Kidney capillary endothelial cell (primary cell): Measurements from ENCODE around the gene HHIPL1.
A peak's percentile ranks its signal among the peaks of the same experiment; 100 is the strongest.
"Not testable (repeated sequence)": the region's sequence is repeated elsewhere in the genome, so short reads cannot be mapped to it uniquely, and the experiment has no call there.

Source experiments
- DNase-seq: peaks from one replicate; pipeline ENCODE4 v3.0.0-alpha.2; 2018; ENCODE audit warnings: low spot score

The HHIPL1 gene

DNA sequence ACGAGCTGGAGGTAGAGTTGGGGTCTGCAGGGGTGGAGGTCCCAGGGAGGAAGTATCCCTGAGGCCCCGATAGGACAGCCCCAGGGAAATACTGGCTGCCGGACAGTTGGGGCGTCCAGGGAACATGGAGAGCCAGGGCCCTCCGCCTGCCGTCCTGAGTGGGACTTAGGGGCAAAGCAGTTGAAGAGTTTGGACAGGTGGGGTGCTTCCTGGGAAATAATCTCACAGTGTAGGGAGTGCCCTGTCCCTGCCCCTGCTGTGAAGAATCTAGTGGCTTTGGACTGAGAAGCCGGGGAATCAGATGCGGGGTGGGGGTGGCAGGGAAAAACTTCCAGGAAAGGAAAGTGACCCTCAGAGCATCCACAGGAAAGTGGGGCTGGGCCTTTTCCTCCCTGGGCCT, 9.8 kb upstream of the HHIPL1 start:
- no peak for DNase-seq

DNA sequence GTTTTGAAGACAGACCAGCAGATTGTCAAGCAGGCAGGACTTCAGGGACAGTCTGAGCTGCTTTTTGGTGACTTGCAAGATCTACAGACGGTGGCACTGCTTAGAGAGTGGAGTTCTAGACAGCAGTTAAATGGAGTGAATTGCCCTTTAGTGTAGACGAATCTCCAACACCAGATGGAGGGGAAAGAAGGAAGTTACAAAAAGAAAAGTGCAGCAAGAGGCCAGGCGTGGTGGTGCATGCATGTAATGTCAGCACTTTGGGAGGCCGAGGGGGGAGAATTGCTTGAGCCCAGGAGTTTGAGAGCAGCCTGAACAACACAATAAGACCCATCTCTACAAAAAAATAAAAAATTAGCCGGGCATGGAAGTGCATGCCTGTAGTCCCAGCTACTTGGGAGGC, 8.4 kb upstream of the HHIPL1 start:
- DNase-seq = no peak

DNA sequence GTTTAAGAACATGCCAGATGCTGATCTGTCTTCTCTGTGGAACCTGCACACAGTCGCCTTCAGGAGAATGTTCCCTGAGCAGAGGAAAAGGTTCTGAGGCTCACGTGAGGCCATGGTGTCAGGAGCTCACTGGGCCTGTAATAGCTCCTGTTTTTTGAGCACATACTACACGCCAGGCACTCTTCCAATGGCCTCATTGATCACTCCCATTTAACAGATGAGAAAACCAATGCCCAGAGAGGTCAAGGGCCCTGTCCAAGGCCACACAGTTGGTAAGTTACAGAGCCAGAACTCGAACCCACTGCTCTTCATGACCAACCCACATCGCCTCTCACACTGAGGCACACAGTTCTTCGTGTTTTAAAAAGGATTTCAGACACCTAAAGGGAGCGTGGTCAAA, 7.3 kb upstream of the HHIPL1 start:
- DNase-seq = no peak

DNA sequence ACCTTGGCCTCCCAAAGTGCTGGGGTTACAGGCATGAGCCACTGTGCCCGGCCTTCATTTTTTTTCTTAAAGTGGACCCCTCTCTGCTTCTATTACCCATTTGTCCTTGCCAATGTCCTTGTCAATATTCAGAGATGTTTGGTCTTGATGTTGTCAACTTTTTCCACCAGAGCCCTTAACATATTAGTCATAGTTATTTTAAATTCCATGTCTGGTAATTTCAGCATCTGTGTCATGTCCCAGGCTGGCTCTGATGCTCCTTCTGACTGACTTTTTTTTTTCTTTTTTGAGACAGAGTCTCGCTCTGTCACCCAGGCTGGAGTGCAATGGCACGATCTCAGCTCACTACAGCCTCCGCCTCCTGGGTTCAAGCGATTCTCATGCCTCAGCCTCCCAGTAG, 2.2 kb upstream of the HHIPL1 start:
- not testable (repeated sequence) for DNase-seq

DNA sequence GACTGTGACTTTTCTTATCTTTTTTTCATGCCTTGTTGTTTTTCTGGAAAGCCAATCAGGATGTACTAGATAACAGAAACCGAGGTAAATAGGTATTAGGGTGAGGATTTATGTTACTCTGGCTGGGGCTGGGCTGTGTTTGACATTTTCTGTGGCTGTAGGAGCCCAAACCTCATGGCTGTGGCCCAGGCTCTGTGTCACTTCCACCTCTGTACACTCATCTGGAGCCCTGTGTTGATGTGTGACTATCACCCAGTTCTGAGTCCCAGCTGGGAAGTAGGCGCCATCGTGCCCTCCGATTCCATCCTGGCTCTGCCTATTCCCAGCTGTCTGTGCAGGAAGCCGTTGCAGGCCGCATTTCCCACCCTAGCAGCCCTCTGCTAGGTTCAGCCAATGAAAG, 1.6 kb upstream of the HHIPL1 start:
- peak; percentile 34 for DNase-seq

DNA sequence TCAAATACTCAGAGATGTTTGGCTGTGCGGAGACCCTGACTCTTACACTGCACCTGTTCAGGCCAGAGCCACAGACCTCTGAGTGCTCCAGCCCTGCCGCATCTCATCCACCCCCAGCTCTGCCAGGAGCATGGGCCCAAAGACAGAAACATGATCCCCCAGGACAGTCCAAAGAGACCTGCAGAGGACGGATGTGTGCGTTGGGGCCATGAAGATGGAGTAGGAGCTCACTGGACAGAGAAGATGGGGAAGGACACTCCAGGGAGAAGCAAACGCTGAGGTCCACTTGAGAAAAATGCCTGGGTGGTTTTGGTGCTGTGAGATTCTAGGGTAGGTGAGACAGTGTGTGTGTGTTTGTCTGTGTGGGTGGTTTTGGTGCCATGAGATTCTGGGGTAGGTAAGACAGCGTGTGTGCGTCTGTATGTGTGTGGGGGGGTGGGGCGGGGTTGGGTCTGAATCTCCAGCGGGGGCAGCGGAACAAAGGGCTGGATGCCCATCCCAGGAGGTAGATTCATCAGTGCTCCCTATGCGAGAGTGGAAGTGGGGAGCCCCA, 818 bp upstream of the HHIPL1 start:
- no peak for DNase-seq

DNA sequence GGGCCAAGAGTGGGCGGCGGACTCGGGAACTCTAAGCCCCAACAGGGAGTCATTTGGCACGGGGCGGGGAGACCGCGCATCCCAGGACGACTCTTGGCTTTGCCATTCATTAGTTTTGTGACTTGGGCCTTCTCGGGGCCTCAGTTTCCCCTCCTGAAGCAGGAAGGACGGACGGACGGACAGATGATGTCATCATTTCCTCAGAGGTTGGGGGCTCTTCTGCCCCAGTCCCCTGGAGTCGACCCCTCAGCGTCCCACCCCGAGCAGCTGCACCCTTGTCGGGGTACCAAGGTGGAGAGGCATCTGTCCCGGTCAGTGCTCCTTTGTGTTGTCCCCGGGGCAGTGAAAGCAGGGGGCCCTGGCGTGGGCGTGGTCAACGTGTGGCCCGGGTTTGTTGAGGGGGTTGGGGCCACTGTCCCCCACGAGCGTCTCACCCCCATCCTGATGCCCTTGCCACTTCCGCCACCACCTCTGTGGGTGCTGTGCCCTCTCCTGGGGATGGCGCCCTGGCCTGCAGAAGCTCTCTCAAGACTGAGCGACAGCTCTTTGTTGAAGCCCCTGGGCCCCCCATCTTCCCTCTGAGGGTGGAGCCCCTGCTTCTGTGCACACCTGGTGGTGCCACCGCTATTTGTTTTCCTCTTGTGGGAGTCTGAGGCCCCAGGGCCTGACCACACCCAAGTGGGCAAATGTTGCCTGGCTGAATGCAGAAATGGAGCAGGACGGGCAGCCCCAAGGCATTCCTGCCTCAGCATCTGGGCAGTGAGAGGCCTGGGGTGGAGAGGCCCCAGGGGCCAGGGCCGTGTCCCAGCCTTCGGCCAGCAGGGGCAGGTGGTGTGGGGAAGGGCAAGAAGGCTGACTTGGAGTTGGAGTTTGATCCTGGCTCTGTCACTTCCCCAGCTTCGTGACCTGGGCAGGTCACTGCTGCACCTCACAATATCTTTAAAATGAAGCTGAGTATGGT, 896 bp downstream of the HHIPL1 start:
- DNase-seq = no peak

DNA sequence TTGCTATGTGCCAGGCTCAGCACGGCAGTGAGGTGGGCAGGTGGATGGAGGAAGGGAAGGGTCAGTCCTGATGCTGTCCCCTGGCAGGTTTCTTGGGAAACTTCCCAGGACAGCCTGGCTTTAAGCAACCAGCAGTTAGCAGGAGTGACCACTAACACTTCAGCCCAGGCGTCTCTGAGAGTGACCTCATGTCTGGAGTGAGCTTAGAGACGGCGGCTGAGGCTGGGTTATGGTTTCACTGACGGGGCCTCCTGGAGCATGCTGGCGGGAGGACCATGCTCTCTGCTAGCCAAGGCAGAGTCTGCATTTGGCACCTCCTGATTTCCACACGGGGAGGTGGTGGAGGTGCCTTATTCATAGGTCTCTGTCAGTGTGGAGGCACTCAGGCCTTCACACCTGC, 2.5 kb downstream of the HHIPL1 start:
- no peak for DNase-seq

DNA sequence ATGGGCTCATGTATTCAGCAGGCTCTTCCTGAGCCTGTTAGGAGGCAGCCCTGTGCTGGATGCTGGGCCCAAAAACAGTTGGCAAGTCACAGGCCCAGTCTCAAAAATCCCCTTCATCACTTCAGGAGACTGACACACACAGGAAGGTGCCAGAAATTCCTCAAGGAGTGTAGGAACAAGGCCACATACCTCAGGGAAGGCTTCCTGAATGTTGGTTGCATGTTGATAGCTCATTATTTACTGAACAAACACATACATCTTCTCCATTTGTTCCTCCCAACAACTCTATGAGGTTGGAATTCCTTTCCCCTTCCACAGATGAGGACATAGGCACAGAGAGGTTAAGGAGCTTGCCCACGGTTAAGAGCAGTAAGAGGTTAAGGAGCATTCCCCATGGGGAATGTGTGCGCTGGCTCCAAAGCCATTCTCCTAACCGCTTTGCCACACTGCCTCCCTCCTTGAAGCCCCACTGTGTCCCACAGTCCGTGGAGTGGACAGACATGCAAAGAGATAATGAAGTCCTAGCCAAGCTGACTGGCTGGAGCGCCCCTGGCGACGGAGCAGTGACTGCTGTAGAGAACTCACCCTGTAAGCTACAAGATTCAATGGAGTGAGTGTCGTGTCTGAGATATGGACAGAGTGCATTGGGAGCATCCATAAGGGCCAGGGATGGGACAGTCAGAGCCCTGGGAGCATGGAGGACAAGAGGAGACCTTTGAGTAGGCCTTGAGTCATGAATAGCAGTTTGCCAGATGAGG, 3.3 kb downstream of the HHIPL1 start:
- DNase-seq = no peak

DNA sequence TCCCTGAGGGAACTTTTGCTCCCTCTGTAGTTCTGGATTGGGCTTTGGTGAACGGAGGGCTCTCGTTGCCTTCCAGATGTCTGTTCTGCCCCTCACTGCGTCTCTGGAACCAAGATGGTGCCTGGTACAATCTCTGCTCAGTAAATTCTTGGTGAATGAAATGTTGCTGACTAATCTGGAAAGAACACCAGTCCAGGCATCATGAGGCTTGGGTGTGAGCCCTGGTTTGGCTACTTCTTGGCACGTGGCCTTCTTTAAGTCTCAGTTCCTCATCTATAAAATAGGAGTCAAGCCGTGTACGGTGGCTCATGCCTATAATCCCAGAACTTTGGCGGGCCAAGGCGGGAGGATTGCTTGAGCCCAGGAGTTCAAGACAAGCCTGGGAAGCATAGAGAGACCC, 4.3 kb downstream of the HHIPL1 start:
- no peak for DNase-seq

DNA sequence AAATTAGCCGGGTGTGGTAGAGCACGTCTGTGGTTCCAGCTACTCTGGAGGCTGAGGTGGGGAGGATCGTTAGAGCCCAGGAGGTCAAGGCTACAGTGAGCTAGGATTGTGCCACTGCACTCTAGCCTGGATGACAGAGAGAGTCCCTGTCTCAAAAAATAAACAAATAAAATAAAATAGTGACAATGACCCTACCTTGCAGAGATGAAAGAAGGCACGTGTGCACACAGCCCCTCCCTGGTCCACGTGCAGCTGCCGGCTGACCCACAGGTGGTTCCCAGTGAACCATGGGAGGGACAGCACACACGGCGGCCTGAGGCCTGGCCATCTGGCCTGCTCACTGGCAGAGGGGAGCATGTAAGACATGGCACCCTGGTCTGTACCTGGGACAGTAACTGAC, 4.7 kb downstream of the HHIPL1 start:
- no peak for DNase-seq

DNA sequence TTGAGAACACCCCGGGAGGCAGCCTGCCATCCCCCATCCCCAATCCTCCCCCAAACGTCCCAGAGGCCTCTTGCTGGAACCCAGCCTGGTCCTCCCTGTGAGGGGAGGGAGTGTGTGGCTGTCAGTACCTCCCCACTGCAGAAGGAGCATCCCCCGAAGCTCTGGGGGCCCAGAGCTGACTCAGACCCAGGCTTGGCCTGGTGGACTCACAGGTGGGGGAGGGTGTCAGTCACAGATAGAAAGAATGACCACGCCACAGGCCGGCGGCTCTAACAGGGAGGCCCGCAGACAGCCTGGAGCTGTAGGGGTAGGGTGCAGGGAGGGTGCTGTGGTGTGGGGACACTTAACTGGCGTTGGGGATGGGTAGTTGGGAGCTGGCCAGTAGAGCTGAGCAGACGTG, 5.3 kb downstream of the HHIPL1 start:
- DNase-seq = no peak

DNA sequence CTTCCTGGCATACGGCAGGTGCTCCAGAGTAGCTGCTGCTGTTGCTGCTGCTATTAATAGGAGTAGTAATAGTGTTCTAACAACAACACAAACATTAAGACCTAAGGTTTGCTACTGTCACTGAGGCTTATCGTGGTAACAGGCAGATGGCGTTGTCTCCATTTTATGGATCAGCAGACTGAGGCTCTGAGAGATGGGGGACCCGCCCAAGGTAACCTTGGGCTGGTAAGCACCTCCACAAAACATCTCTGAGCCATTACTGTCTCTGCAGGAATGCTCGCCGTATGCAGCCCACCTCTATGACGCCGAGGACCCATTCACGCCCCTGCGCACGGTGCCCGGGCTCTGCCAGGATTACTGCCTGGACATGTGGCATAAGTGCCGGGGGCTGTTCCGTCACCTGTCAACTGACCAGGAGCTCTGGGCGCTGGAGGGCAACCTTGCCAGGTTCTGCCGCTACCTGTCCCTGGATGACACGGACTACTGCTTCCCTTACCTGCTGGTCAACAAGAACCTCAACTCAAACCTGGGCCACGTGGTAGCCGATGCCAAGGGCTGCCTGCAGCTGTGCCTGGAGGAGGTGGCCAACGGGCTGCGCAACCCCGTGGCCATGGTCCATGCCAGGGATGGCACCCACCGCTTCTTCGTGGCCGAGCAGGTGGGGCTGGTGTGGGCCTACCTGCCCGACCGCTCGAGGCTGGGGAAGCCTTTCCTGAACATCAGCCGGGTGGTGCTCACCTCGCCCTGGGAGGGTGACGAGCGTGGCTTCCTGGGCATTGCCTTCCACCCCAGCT, 7.2 kb downstream of the HHIPL1 start:
- no peak for DNase-seq

DNA sequence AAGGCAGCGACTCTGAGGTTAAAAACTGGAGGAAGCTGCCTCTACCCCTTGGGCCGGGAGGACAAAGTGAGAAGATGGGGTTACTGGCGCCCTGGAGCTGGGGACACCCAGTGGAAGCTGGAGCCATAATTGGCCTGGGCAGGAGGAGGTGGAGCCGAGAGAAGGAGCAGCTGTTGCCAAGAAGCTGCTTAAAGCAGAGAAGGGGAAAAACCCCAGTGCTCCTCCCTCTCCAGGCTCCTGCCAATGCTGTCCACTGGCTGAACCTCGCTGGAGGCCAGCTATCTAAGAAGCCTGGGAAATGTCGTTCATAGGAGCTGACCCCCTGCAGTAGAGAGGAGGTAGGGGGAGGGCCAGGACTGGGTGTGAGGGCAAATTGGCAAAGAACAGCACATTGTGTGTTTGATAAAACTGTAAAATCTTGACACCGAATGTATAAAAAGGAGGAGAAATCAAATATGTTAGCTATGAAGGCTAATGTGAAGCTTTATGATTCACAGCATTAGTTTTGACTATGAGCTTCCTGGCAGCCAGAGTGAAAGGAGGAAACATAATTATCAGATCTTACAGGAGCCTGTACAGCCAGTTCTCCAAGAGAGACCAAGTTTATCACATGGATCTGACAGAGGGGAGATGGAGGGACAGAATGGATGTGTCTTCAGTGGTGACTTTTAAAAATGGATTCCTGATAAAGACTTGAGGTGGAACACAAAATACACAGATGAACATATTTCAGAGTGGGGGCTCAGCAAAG, 9.5 kb downstream of the HHIPL1 start:
- DNase-seq = no peak

DNA sequence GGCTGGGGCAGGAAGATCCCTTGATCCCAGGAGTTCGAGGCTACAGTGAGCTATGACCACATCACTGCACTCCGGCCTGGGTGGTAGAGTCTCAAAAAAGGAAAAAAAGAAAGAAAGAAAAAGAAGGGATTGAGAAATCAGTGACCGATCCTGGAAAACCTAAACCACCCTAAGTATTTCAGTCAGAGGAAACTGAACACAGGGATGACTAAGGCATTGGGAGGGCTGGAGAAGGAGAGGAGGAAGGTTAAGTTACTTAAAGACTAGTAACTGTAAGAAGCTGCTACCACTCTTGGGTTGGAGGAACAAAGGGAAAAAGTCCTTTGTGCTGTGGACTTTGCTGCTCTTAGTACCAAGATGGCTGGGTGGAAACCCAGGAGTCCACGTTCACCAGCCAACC, 10.6 kb downstream of the HHIPL1 start:
- no peak for DNase-seq

DNA sequence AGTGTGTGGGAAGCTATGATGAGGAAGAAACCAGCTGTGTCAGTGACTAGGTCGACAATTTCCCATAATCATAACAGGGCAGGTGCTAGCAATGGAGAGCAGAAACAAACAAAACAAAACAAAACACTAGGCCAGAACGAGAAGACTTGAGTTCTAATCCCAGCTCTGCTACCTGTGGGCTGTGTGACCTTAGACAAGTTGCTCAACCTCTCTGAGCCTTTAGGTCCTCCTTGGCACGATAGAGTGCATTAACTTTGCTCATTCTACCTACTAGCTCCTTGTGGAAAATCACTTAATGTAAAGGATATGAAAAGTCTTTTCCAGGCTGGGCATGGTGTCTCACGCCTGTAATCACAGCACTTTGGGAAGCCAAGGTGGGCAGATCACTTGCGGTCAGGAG, 11.2 kb downstream of the HHIPL1 start:
- DNase-seq = no peak

DNA sequence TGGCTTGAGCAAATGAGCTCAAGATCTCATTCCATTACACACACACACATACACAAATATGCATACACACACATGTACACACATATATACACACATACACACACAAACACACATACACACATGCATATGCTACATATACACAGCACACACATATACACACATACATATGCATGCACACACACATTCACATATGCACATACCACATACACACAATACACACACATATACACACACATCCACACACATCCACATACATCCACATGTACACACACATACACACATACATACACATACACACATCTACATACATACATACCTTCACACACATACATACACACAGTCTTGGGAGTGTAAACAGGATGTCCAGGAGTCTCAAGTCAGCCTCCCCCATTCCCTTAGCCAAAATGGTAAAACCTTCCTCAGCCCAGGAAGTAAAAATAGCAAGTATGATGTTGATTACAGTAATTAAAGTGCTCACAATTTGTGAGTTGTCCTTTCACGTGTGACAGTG, 12.8 kb downstream of the HHIPL1 start:
- DNase-seq = no peak

DNA sequence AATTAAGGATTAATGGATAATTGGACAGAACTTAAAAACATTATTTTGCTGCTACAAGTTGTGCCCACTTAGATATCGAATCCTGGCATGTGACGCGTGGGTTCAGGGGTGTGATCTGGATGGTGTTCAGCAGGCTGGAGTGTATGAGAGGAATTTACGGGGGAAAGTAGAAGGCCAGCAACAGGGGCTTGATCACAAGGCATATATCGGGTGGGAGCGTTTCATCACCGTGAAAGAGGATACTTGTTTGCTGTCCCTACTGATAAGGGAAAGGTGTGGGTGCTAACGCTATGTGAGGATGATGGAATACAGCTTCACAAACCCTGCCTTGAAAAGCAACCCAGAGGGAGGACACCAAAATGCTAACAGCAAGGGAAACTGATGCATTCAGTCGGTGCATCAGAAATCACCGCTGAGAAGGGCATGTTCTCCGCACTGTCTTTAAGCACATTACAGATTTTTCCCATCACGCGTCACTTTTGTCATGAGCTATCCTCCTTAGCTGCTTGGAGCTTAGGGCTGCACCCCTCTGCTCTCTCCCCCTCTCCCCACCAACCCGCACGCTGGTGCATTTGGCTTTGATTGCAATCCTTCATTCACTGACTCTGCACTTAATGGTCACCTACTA, 13.4 kb downstream of the HHIPL1 start:
- DNase-seq = no peak

DNA sequence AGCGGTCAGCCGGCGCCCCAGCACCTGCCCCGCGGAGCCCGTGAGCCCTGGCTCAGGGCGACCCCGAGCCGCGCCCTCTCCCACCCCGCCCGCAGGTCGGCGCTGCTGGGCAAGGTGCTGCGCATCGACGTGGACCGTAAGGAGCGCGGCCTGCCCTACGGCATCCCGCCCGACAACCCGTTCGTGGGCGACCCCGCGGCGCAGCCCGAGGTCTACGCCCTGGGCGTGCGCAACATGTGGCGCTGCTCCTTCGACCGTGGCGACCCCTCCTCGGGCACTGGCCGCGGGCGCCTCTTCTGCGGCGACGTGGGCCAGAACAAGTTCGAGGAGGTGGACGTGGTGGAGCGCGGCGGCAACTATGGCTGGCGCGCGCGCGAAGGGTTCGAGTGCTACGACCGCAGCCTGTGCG, 14.4 kb downstream of the HHIPL1 start:
- DNase-seq = no peak

DNA sequence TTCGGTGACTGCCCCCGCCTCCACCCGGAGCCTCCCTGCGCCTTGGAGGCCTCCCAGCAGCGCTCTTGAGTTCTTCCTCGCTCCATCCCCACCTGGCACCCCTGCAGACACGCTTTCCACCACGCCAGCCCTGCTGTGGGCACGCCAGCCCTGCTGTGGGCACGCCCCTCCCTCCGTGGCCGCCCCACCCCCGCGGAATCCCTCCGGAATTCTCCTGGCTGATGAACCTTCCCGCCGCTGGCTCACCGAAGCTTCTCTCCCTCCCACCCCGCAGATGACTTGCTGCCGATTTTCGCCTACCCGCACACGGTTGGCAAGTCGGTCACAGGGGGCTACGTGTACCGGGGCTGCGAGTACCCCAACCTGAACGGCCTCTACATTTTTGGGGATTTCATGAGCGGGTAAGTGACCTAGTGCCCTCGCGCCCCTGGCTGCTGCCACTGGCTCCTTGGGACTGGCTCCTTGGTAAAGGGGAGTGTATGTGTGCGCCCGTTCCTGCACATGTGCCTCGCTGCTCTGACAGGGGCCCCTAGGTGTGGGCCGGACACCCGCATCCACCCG, 15.2 kb downstream of the HHIPL1 start:
- no peak for DNase-seq
